ENCODE data around the gene ACP4. TPM values are rescaled to one million over a fixed set of nuclear protein-coding genes. Genes with fewer than 3 reads are reported as not detected.
"Not testable (repeated sequence)": the region's sequence is repeated elsewhere in the genome, so short reads cannot be mapped to it uniquely, and the experiment has no call there.

ACP4 gene
- total RNA-seq, 1 experiment from 2014 or later: not detected

GRCh38 chr19:50776131-50776530 lies 14.1 kb upstream of the ACP4 start:
- DNase-seq (ENCODE audit: low read depth): no peak

- DNase-seq (ENCODE audit: low read depth): no peak
Measured at GRCh38 chr19:50777261-50777660, 13.0 kb upstream of the ACP4 start.

- peak; percentile 77 for DNase-seq (ENCODE audit: low read depth)
Measured at GRCh38 chr19:50777830-50778303, 12.3 kb upstream of the ACP4 start.

- DNase-seq (ENCODE audit: low read depth): no peak
Measured at GRCh38 chr19:50778906-50779430, 11.2 kb upstream of the ACP4 start.

GRCh38 chr19:50779504-50780457 lies 10.4 kb upstream of the ACP4 start:
- DNase-seq (ENCODE audit: low read depth): peak; percentile 80

- peak; percentile 79 for DNase-seq (ENCODE audit: low read depth)
Measured at GRCh38 chr19:50780753-50781435, 9.3 kb upstream of the ACP4 start.

- DNase-seq (ENCODE audit: low read depth): not testable (repeated sequence)
Measured at GRCh38 chr19:50783848-50784152, 6.4 kb upstream of the ACP4 start.

GRCh38 chr19:50784710-50785109 lies 5.5 kb upstream of the ACP4 start:
- no peak for DNase-seq (ENCODE audit: low read depth)

- DNase-seq (ENCODE audit: low read depth): no peak
Measured at GRCh38 chr19:50785329-50785728, 4.9 kb upstream of the ACP4 start.

GRCh38 chr19:50790922-50791467 lies 780 bp downstream of the ACP4 start:
- DNase-seq (ENCODE audit: low read depth): no peak

GRCh38 chr19:50791594-50792271 lies 1.5 kb downstream of the ACP4 start:
- DNase-seq (ENCODE audit: low read depth): no peak

GRCh38 chr19:50792272-50793250 lies 2.3 kb downstream of the ACP4 start:
- DNase-seq (ENCODE audit: low read depth): no peak

- no peak for DNase-seq (ENCODE audit: low read depth)
Measured at GRCh38 chr19:50793558-50794065, 3.4 kb downstream of the ACP4 start.

GRCh38 chr19:50794074-50794875 lies 4.1 kb downstream of the ACP4 start:
- DNase-seq (ENCODE audit: low read depth): peak; percentile 65

- peak; percentile 68 for DNase-seq (ENCODE audit: low read depth)
Measured at GRCh38 chr19:50794876-50795663, 4.9 kb downstream of the ACP4 start.

GRCh38 chr19:50795664-50796073 lies 5.5 kb downstream of the ACP4 start:
- DNase-seq (ENCODE audit: low read depth): no peak

GRCh38 chr19:50796128-50796633 lies 6.0 kb downstream of the ACP4 start:
- DNase-seq (ENCODE audit: low read depth): no peak

- DNase-seq (ENCODE audit: low read depth): no peak
Measured at GRCh38 chr19:50796634-50797428, 6.6 kb downstream of the ACP4 start.

Data from Daoy (cell line).